Gastroesophageal sphincter (tissue), 3 donors: ENCODE measurements around the gene ACOX3.

ENCODE experiments used
- CTCF ChIP-seq, 4 experiments: fragments of 200-600 bp in 2 of 4; fragments of 450-650 bp in 2 of 4; sonication (generic) in 1 of 4; IDR thresholded peaks; one replicate each; pipeline ENCODE4 v1.5.1; 2017 to 2019; ENCODE audit warnings: antibody characterized with exemption in 4 of 4, mild to moderate bottlenecking in 2 of 4, moderate library complexity in 2 of 4
- POLR2A ChIP-seq, 2 donors: fragments of 450-650 bp; IDR thresholded peaks; one replicate each; pipeline ENCODE4 v1.6.1; 2017; ENCODE audit warnings: antibody characterized with exemption in 2 of 2, mild to moderate bottlenecking in 2 of 2, moderate library complexity in 1 of 2
- POLR2AphosphoS5 ChIP-seq: sonication (generic); formaldehyde crosslinking; IDR thresholded peaks from one replicate; pipeline ENCODE4 v1.6.1; 2017; ENCODE audit warnings: antibody characterized with exemption

DNA sequence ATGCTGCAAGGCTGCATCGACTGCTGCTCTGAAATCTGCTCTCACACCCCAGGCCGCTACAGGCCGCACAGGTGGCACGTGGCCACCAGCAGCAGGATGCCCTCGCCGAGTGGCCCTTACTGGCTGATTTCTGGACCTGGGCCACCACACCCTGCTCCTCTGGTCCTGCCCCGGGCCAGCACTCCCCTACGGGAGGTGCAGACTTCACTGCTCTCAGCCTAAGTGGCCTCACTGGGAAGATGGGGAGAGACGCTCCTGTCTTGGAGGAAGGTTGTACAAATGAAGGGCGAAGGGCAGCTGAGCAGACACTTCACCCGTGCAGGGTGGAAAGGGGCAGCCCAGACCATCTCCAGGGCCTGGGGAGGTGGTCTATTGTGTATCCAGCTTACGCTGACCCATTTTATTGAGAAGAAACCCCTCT is 72.5 kb downstream of the ACOX3 start:
- TF ChIP-seq CTCF (IDR thresholded peaks at IDR 0.05) (no peak), POLR2AphosphoS5 (no peak), POLR2A (IDR thresholded peaks at IDR 0.05) (no peak)
